ENCODE results near the gene TMEM123. TPM values are rescaled to one million over a fixed set of nuclear protein-coding genes. Genes with fewer than 3 reads are reported as not detected.
A peak's percentile ranks its signal among the peaks of the same experiment; 100 is the strongest.

TMEM123 gene
- total and polyA plus RNA-seq, 2 of the 13 experiments (the other 11 are each of a cell fraction or from before 2014, with no cell fraction given), result 365 to 2,761 TPM

- TF ChIP-seq IKZF4 (CRISPR knock-in tag; IDR thresholded peaks at IDR 0.05; ENCODE audit: borderline replicate concordance, low read depth, not compliant biosample characterization), result no peak
- TF ChIP-seq EEA1 (CRISPR knock-in tag; IDR thresholded peaks at IDR 0.05; ENCODE audit: borderline replicate concordance), result no peak
- TF ChIP-seq ZNF629 (CRISPR knock-in tag; conservative IDR thresholded peaks at IDR 0.05), result peak; percentile 64
- no peak for TF ChIP-seq ZFP41 (CRISPR knock-in tag; IDR thresholded peaks at IDR 0.05; ENCODE audit: borderline replicate concordance)
- no peak for TF ChIP-seq ZNF790 (CRISPR knock-in tag; IDR thresholded peaks at IDR 0.05; ENCODE audit: borderline replicate concordance)
- TF ChIP-seq GTF3A (CRISPR knock-in tag; conservative IDR thresholded peaks at IDR 0.05), result peak; percentile 83; the same call in 1 of the 2 replicates
- TF ChIP-seq ZNF530 (CRISPR knock-in tag; IDR thresholded peaks at IDR 0.05; ENCODE audit: low read depth), result no peak
- TF ChIP-seq ZNF550 (CRISPR knock-in tag; IDR thresholded peaks at IDR 0.05; ENCODE audit: borderline replicate concordance), result no peak
- no peak for TF ChIP-seq RARG (CRISPR knock-in tag; IDR thresholded peaks at IDR 0.05; ENCODE audit: low read depth)
- peak; percentile 56; the same call in 1 of the 2 replicates for TF ChIP-seq ZNF431 (CRISPR knock-in tag; IDR thresholded peaks at IDR 0.05; ENCODE audit: borderline replicate concordance, low read depth)
- peak; percentile 96; the same call in 1 of the 2 replicates for TF ChIP-seq ZBTB20 (CRISPR knock-in tag; IDR thresholded peaks at IDR 0.05; ENCODE audit: borderline replicate concordance, low read depth)
- no peak for TF ChIP-seq GZF1 (CRISPR knock-in tag; IDR thresholded peaks at IDR 0.05)
- TF ChIP-seq MTA3 (CRISPR knock-in tag; IDR thresholded peaks at IDR 0.05), result no peak
- no peak for TF ChIP-seq HNRNPL (IDR thresholded peaks at IDR 0.05; ENCODE audit: low read depth, low read length)
- TF ChIP-seq ARID5B (CRISPR knock-in tag; IDR thresholded peaks at IDR 0.05), result peak; percentile 95
- TF ChIP-seq ZZZ3 (CRISPR knock-in tag; IDR thresholded peaks at IDR 0.05; ENCODE audit: borderline replicate concordance), result no peak
- TF ChIP-seq ZBTB2 (CRISPR knock-in tag; IDR thresholded peaks at IDR 0.05; ENCODE audit: low read depth), result no peak
- TF ChIP-seq HIVEP1 (CRISPR knock-in tag; IDR thresholded peaks at IDR 0.05), result no peak
- TF ChIP-seq ZNF207 (IDR thresholded peaks at IDR 0.05; ENCODE audit: borderline replicate concordance), result no peak
- TF ChIP-seq RERE (CRISPR knock-in tag; IDR thresholded peaks at IDR 0.05; ENCODE audit: low read depth), result no peak
These were observed 24.2 kb upstream of the TMEM123 start (continued) for GRCh38 chr11:102476812-102477211.

All from HepG2 (cell line).